ENCODE results near the gene MIDN.
A peak's percentile ranks its signal among the peaks of the same experiment; 100 is the strongest.

Gene MIDN

DNA sequence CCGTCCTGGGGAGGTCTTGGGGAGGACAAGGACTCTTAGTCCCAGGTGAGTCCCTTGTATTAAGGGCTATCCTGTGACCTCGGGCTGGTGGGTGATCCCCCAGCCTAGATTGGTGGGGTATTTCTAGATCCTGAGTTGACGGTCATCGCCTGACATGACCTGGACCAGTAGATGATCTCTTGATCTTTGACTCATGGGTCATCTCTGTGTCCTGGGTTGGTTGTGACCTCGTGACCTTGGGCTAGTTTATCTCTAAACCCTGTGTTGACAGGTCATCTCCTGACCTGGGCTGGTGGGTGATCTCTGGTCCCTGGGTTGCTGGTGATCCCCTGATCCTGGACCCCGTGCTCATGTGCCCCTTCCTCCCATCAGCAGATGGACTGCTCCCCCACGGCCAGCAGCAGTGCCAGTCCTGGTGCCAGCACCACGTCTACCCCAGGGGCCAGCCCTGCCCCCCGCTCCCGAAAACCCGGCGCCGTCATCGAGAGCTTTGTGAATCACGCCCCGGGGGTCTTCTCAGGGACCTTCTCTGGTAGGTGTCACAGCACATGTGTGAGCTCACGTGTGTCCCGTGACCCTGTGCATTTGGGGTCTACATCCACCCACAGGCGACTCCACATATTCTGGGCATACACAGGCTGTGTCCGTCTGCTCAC lies 6.3 kb downstream of the MIDN start:
- TF ChIP-seq, protein P1, sequence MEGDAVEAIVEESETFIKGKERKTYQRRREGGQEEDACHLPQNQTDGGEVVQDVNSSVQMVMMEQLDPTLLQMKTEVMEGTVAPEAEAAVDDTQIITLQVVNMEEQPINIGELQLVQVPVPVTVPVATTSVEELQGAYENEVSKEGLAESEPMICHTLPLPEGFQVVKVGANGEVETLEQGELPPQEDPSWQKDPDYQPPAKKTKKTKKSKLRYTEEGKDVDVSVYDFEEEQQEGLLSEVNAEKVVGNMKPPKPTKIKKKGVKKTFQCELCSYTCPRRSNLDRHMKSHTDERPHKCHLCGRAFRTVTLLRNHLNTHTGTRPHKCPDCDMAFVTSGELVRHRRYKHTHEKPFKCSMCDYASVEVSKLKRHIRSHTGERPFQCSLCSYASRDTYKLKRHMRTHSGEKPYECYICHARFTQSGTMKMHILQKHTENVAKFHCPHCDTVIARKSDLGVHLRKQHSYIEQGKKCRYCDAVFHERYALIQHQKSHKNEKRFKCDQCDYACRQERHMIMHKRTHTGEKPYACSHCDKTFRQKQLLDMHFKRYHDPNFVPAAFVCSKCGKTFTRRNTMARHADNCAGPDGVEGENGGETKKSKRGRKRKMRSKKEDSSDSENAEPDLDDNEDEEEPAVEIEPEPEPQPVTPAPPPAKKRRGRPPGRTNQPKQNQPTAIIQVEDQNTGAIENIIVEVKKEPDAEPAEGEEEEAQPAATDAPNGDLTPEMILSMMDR (IDR thresholded peaks at IDR 0.05; ENCODE audit: low read depth, low read length, missing control alignments) = no peak
- DNase-seq (ENCODE audit: low read depth) = no peak
- no peak overlapping the region for H3K4me3 ChIP-seq (ENCODE audit: low read depth, low read length)

DNA sequence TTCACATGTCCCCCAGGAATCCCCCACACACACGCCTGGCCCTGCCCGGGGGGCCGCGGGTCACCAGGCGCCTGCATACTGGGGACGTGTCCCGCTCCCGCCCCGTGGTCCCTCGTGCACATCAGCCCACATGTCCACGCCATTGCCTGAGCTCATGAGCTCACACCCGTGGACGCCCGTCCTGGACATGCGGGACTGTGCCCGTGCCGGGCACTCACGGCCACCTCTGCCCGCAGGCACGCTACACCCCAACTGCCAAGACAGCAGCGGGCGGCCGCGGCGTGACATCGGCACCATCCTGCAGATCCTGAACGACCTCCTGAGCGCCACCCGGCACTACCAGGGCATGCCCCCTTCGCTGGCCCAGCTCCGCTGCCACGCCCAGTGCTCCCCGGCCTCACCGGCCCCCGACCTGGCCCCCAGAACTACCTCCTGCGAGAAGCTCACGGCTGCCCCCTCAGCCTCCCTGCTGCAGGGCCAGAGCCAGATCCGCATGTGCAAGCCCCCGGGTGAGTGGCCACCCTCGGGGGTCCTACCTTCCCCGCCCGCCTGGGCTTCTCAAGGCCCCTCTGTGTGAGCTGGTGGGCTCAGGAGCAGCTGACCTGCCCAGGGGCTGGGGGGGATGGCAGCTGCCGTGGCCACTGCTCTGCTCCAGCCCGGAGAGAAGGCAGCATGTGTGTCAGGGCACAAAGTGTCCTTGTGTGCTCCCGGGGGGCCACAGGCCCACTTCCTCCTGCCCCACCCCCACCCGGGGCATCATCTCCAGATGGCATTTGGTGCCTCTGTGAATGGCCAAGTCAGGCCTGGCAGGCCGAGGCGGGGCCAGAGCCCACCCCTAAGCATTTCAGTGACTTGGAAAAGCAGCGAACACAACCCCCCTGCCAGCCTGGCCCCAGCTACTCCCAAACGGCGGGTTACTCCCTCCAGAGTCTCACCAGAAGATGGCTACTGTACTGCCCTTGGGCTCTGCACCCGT lies 7.1 kb downstream of the MIDN start:
- TF ChIP-seq, protein P1 (IDR thresholded peaks at IDR 0.05; ENCODE audit: low read depth, low read length, missing control alignments) = no peak
- H3K4me3 ChIP-seq (ENCODE audit: low read depth, low read length) = no peak overlapping the region
- DNase-seq (ENCODE audit: low read depth) = no peak

DNA sequence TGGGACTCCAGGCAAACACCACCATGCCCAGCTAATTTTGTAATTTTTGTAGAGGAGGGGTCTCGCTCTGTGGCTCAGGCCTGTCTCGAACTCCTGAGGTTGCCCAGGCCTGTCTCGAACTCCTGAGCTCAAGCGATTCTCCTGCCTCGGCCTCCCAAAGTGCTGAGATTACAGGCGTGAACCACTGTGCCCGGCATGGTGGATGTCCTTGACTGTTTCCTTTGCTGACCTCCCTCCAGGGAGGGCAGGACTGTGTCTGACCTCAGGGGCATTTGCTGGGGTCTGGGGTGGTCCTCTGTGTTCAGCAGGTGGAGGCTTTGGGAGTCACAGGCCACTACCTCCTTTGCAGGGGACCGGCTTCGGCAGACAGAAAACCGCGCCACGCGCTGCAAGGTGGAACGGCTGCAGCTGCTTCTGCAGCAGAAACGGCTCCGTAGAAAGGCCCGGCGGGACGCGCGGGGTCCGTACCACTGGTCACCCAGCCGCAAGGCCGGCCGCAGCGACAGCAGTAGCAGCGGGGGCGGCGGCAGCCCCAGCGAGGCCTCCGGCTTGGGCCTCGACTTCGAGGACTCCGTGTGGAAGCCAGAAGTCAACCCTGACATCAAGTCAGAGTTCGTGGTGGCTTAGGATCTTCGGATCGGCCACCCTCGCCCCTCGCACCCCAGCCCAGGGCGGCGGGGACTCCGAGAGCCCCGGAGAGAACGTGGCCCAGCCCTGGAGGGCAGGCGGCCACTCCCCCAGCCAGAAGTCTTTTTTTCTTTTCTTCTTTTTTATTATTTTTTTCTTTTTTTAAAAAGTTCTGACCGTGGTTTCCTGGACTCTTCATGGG lies 8.5 kb downstream of the MIDN start:
- no peak for DNase-seq (ENCODE audit: low read depth)
- TF ChIP-seq, protein P1 (IDR thresholded peaks at IDR 0.05; ENCODE audit: low read depth, low read length, missing control alignments) = no peak
- no peak overlapping the region for H3K4me3 ChIP-seq (ENCODE audit: low read depth, low read length)

DNA sequence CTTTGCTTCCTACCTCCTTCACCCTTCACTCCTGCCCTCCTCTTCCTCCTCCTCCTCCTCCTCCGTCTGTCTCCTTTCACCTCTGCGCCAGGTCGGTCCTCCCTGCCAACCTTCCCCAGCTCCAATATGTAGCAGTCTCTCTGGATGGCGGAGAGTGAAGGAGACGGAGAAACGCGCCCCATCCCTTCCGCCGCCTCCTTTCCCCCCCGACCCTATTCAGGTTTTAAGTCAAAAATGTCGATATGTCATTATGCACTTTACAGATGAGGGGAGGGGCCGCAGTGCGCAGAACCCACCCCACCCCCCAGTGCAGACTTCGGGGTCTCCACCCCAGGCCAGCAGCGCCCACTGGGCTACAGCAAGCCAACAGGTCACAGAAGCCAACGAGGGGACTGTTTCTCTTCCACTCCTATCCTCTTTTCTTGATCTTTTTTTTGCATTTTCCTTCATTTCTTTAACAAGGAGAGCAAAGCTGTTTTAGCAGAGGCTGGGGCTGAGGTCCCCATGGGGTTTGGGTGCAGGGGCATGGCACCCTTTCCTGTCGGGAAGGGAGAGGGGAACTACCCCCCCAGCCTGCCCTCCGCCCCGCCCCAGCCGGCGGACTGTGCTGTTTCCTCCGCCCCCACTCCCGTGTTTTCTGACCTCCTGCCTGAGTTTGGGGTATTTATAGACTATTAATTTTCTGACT lies 9.2 kb downstream of the MIDN start:
- no peak for DNase-seq (ENCODE audit: low read depth)
- TF ChIP-seq, protein P1 (IDR thresholded peaks at IDR 0.05; ENCODE audit: low read depth, low read length, missing control alignments) = no peak
- H3K4me3 ChIP-seq (ENCODE audit: low read depth, low read length) = no peak overlapping the region; the same call in 1 of the 2 replicates

DNA sequence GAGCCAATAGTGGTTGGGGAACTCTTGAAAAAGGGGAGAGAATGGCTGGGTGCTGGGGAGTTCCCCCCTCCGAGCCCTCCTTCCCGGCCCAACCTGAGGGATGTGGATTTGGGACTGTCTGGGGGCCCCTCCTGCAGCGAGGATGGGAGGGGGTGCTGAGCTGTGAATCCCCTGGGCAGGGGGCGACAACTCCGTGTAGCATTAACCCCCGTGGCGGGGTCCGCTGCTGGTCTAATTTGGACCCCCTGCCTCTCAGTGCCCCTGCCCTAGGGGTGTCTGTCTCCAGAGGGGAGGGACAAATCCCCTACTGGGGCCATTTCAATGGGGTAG lies 9.7 kb downstream of the MIDN start:
- TF ChIP-seq, protein P1 (IDR thresholded peaks at IDR 0.05; ENCODE audit: low read depth, low read length, missing control alignments) = no peak
- peak overlapping the region; percentile 22 for H3K4me3 ChIP-seq (ENCODE audit: low read depth, low read length)
- no peak for DNase-seq (ENCODE audit: low read depth)

DNA sequence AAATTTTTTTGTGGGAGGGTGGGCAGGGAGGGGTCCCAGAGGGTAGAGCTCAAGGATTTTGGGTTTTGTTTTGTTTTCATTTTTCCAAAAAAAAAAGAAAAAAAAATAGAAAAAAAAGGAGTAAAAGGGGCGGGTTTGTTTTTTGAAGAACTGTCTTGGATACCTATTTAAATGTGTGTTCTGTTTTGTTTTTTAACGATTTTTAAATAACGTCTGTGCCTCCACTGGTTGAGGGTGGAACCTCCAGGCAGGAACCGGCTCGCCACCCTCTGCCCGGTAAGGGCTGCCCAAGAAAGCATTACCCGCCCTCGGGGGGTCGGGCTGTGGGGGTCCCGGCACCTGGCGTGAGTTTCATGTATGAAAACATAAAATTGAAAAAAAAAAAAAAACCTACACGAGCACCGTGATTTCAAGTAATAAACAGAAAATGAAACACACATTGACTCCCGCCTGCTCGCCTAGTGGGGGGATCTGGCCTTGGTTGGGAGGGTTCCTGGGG lies 10.4 kb downstream of the MIDN start:
- no peak for DNase-seq (ENCODE audit: low read depth)
- TF ChIP-seq, protein P1 (IDR thresholded peaks at IDR 0.05; ENCODE audit: low read depth, low read length, missing control alignments) = no peak
- H3K4me3 ChIP-seq (ENCODE audit: low read depth, low read length) = peak overlapping the region; percentile 54
